ENCODE data around the gene CNOT11.

GRCh38 chr2:101308432-101309210 lies 55.9 kb downstream of the CNOT11 start, which contains the start of gene RNF149:
- TF ChIP-seq TCF12 (IDR thresholded peaks at IDR 0.05) (no peak), TCF12 (CRISPR knock-in tag; IDR thresholded peaks at IDR 0.05) (peak; percentile 94; the same call in 1 of the 2 replicates), ZNF496 (CRISPR knock-in tag; IDR thresholded peaks at IDR 0.05; ENCODE audit: insufficient replicate concordance) (no peak), ZNF24 (IDR thresholded peaks at IDR 0.05) (no peak), GATAD1 (CRISPR knock-in tag; IDR thresholded peaks at IDR 0.05) (peak; percentile 82), TFAP4 (IDR thresholded peaks at IDR 0.05; ENCODE audit: borderline replicate concordance, low read depth) (peak; percentile 80), ZSCAN20 (CRISPR knock-in tag; IDR thresholded peaks at IDR 0.05; ENCODE audit: borderline replicate concordance) (peak; percentile 90)

Data from HepG2 (cell line).